Fibroblast of pulmonary artery (primary cell): ENCODE results near the gene RNF152.

Experiments used
- DNase-seq: peaks from one replicate; pipeline ENCODE4 v3.0.0-alpha.2; 2010; ENCODE audit warnings: low read depth
- H3K4me3 ChIP-seq: replicated peaks from 2 replicates; pipeline ENCODE4 v1.5.1; 2011; ENCODE audit warnings: low read depth, mild to moderate bottlenecking, control low read depth, low read length, moderate library complexity
- CTCF ChIP-seq: IDR thresholded peaks from 2 replicates; pipeline ENCODE4 v1.5.1; 2011; ENCODE audit warnings: mild to moderate bottlenecking, control low read depth, low read length, inconsistent platforms; ENCODE audit errors: missing control alignments

Gene RNF152

GRCh38 chr18:61825386-61825785 lies 67.4 kb downstream of the RNF152 start:
- H3K4me3 ChIP-seq: no peak overlapping the region
- no peak for TF ChIP-seq CTCF
- no peak for DNase-seq

- TF ChIP-seq CTCF: no peak
- no peak overlapping the region for H3K4me3 ChIP-seq
- peak; percentile 13 for DNase-seq
Measured at GRCh38 chr18:61824733-61825363, 68.0 kb downstream of the RNF152 start.

- TF ChIP-seq CTCF: no peak
- H3K4me3 ChIP-seq: no peak overlapping the region
- DNase-seq: no peak
Measured at GRCh38 chr18:61823595-61823994, 69.2 kb downstream of the RNF152 start.

GRCh38 chr18:61822879-61823278 lies 69.9 kb downstream of the RNF152 start:
- no peak for DNase-seq
- no peak for TF ChIP-seq CTCF
- H3K4me3 ChIP-seq: no peak overlapping the region

- no peak for TF ChIP-seq CTCF
- DNase-seq: no peak
- no peak overlapping the region for H3K4me3 ChIP-seq
Measured at GRCh38 chr18:61821748-61822147, 71.1 kb downstream of the RNF152 start.

GRCh38 chr18:61820882-61821281 lies 71.9 kb downstream of the RNF152 start:
- H3K4me3 ChIP-seq: no peak overlapping the region
- DNase-seq: no peak
- TF ChIP-seq CTCF: no peak

GRCh38 chr18:61817086-61817485 lies 75.7 kb downstream of the RNF152 start:
- no peak for DNase-seq
- no peak overlapping the region for H3K4me3 ChIP-seq
- TF ChIP-seq CTCF: no peak
